Esophagus muscularis mucosa (tissue), 4 donors: Measurements from ENCODE around the gene CYB5A.

Source experiments
- CTCF ChIP-seq, 3 experiments: fragments of 200-600 bp in 2 of 3; fragments of 450-650 bp in 1 of 3; sonication (generic) in 2 of 3; IDR thresholded peaks; one replicate each; pipeline ENCODE4 v1.5.1; 2017 to 2019; ENCODE audit warnings: antibody characterized with exemption in 3 of 3, mild to moderate bottlenecking in 2 of 3, moderate library complexity in 1 of 3
- EP300 ChIP-seq: sonication (generic); formaldehyde crosslinking; IDR thresholded peaks from one replicate; pipeline ENCODE4 v1.6.1; 2017; ENCODE audit warnings: antibody characterized with exemption
- POLR2A ChIP-seq: fragments of 450-650 bp; IDR thresholded peaks from one replicate; pipeline ENCODE4 v1.6.1; 2017; ENCODE audit warnings: antibody characterized with exemption, moderate library complexity, mild to moderate bottlenecking, low read depth
- POLR2AphosphoS5 ChIP-seq, 2 donors: sonication (generic); formaldehyde crosslinking; IDR thresholded peaks; one replicate each; pipeline ENCODE4 v1.6.1; 2017; ENCODE audit warnings: antibody characterized with exemption in 2 of 2

- TF ChIP-seq CTCF (IDR thresholded peaks at IDR 0.05) = no peak
- TF ChIP-seq POLR2AphosphoS5 (IDR thresholded peaks at IDR 0.05) = no peak
- TF ChIP-seq EP300 = no peak
- no peak for TF ChIP-seq POLR2A
Observed at GRCh38 chr18:74248595-74248994, 43.2 kb downstream of the CYB5A start.
